ENCODE results near the gene SYMPK. TPM values are rescaled to one million over a fixed set of nuclear protein-coding genes. Genes with fewer than 3 reads are reported as not detected.

Gene SYMPK
- total RNA-seq, 1 donor from 2014 or later: 23.5 TPM

GRCh38 chr19:45821103-45821521 is 41.8 kb downstream of the SYMPK start:
- Histone ChIP-seq H3K27ac (ENCODE audit: low read depth, low read length) (no peak overlapping the region), H3K36me3 (ENCODE audit: control insufficient read depth in 3 of 3, insufficient read depth in 3 of 3, low read length in 3 of 3) (peaks cover 42 to 59% (median 46%) of the 10 kb centered on the region in 3 donors), H3K9ac (ENCODE audit: low read depth in 1 of 3, low read length in 3 of 3) (no peak overlapping the region), H3K4me3 (ENCODE audit: low read length in 3 of 3) (no peak overlapping the region), H3K27me3 (ENCODE audit: control insufficient read depth in 3 of 3, insufficient read depth in 3 of 3, low read length in 3 of 3) (no peaks in the 10 kb centered on the region), H3K9me3 (ENCODE audit: control insufficient read depth in 3 of 3, low read length in 3 of 3) (no peaks in the 10 kb centered on the region), H3K4me1 (ENCODE audit: control insufficient read depth in 3 of 3, insufficient read depth in 3 of 3, low read length in 3 of 3) (peaks cover 0 to 10% (median 8%) of the 10 kb centered on the region in 3 donors)

- peaks cover 37 to 54% (median 40%) of the 10 kb centered on the region in 3 donors for H3K36me3 ChIP-seq (ENCODE audit: control insufficient read depth in 3 of 3, insufficient read depth in 3 of 3, low read length in 3 of 3)
- no peak overlapping the region for H3K4me3 ChIP-seq (ENCODE audit: low read length in 3 of 3)
- H3K27me3 ChIP-seq (ENCODE audit: control insufficient read depth in 3 of 3, insufficient read depth in 3 of 3, low read length in 3 of 3): no peaks in the 10 kb centered on the region
- H3K27ac ChIP-seq (ENCODE audit: low read depth, low read length): no peak overlapping the region
- H3K9ac ChIP-seq (ENCODE audit: low read depth in 1 of 3, low read length in 3 of 3): no peak overlapping the region
- H3K9me3 ChIP-seq (ENCODE audit: control insufficient read depth in 3 of 3, low read length in 3 of 3): no peaks in the 10 kb centered on the region
- H3K4me1 ChIP-seq (ENCODE audit: control insufficient read depth in 3 of 3, insufficient read depth in 3 of 3, low read length in 3 of 3): peaks cover 0 to 12% (median 8%) of the 10 kb centered on the region in 3 donors
These were observed 42.4 kb downstream of the SYMPK start for GRCh38 chr19:45820413-45821102.

- no peak overlapping the region for H3K4me3 ChIP-seq (ENCODE audit: low read length in 3 of 3)
- no peaks in the 10 kb centered on the region for H3K9me3 ChIP-seq (ENCODE audit: control insufficient read depth in 3 of 3, low read length in 3 of 3)
- H3K27me3 ChIP-seq (ENCODE audit: control insufficient read depth in 3 of 3, insufficient read depth in 3 of 3, low read length in 3 of 3): peaks cover 0 to 4% (median 0%) of the 10 kb centered on the region in 3 donors
- peaks cover 0 to 10% (median 8%) of the 10 kb centered on the region in 3 donors for H3K4me1 ChIP-seq (ENCODE audit: control insufficient read depth in 3 of 3, insufficient read depth in 3 of 3, low read length in 3 of 3)
- H3K36me3 ChIP-seq (ENCODE audit: control insufficient read depth in 3 of 3, insufficient read depth in 3 of 3, low read length in 3 of 3): peaks cover 30 to 46% (median 33%) of the 10 kb centered on the region in 3 donors
- H3K9ac ChIP-seq (ENCODE audit: low read depth in 1 of 3, low read length in 3 of 3): no peak overlapping the region
- no peak overlapping the region for H3K27ac ChIP-seq (ENCODE audit: low read depth, low read length)
These were observed 43.2 kb downstream of the SYMPK start for GRCh38 chr19:45819769-45820168.

- Histone ChIP-seq H3K36me3 (ENCODE audit: control insufficient read depth in 3 of 3, insufficient read depth in 3 of 3, low read length in 3 of 3) (peaks cover 16 to 28% (median 18%) of the 10 kb centered on the region in 3 donors), H3K9me3 (ENCODE audit: control insufficient read depth in 3 of 3, low read length in 3 of 3) (no peaks in the 10 kb centered on the region), H3K27ac (ENCODE audit: low read depth, low read length) (no peak overlapping the region), H3K4me3 (ENCODE audit: low read length in 3 of 3) (no peak overlapping the region), H3K27me3 (ENCODE audit: control insufficient read depth in 3 of 3, insufficient read depth in 3 of 3, low read length in 3 of 3) (peaks cover 0 to 4% (median 2%) of the 10 kb centered on the region in 3 donors), H3K9ac (ENCODE audit: low read depth in 1 of 3, low read length in 3 of 3) (no peak overlapping the region), H3K4me1 (ENCODE audit: control insufficient read depth in 3 of 3, insufficient read depth in 3 of 3, low read length in 3 of 3) (peaks cover 0 to 5% (median 0%) of the 10 kb centered on the region in 3 donors)
These were observed 45.1 kb downstream of the SYMPK start for GRCh38 chr19:45817725-45818301.

- Histone ChIP-seq H3K36me3 (ENCODE audit: control insufficient read depth in 3 of 3, insufficient read depth in 3 of 3, low read length in 3 of 3) (peaks cover 10 to 24% (median 17%) of the 10 kb centered on the region in 3 donors), H3K9me3 (ENCODE audit: control insufficient read depth in 3 of 3, low read length in 3 of 3) (no peaks in the 10 kb centered on the region), H3K27me3 (ENCODE audit: control insufficient read depth in 3 of 3, insufficient read depth in 3 of 3, low read length in 3 of 3) (peaks cover 0 to 4% (median 2%) of the 10 kb centered on the region in 3 donors), H3K4me1 (ENCODE audit: control insufficient read depth in 3 of 3, insufficient read depth in 3 of 3, low read length in 3 of 3) (peaks cover 0 to 5% (median 0%) of the 10 kb centered on the region in 3 donors), H3K27ac (ENCODE audit: low read depth, low read length) (no peak overlapping the region), H3K9ac (ENCODE audit: low read depth in 1 of 3, low read length in 3 of 3) (peak overlapping the region in 1 of 3 donors; percentile 54), H3K4me3 (ENCODE audit: low read length in 3 of 3) (no peak overlapping the region)
These were observed 45.8 kb downstream of the SYMPK start for GRCh38 chr19:45817010-45817724.

- Histone ChIP-seq H3K27me3 (ENCODE audit: control insufficient read depth in 3 of 3, insufficient read depth in 3 of 3, low read length in 3 of 3) (peaks cover 0 to 4% (median 2%) of the 10 kb centered on the region in 3 donors), H3K4me3 (ENCODE audit: low read length in 3 of 3) (no peak overlapping the region), H3K27ac (ENCODE audit: low read depth, low read length) (no peak overlapping the region)
These were observed 46.5 kb downstream of the SYMPK start for GRCh38 chr19:45816236-45817009.

GRCh38 chr19:45815481-45816216 is 47.3 kb downstream of the SYMPK start:
- H3K9ac ChIP-seq (ENCODE audit: low read depth in 1 of 3, low read length in 3 of 3): no peak overlapping the region
- peaks cover 0 to 4% (median 2%) of the 10 kb centered on the region in 3 donors for H3K27me3 ChIP-seq (ENCODE audit: control insufficient read depth in 3 of 3, insufficient read depth in 3 of 3, low read length in 3 of 3)
- peak overlapping the region in 1 of 3 donors; percentile 13 for H3K4me3 ChIP-seq (ENCODE audit: low read length in 3 of 3)
- peaks cover 3 to 14% (median 10%) of the 10 kb centered on the region in 3 donors for H3K36me3 ChIP-seq (ENCODE audit: control insufficient read depth in 3 of 3, insufficient read depth in 3 of 3, low read length in 3 of 3)
- H3K9me3 ChIP-seq (ENCODE audit: control insufficient read depth in 3 of 3, low read length in 3 of 3): no peaks in the 10 kb centered on the region
- H3K4me1 ChIP-seq (ENCODE audit: control insufficient read depth in 3 of 3, insufficient read depth in 3 of 3, low read length in 3 of 3): peaks cover 0 to 5% (median 0%) of the 10 kb centered on the region in 3 donors
- H3K27ac ChIP-seq (ENCODE audit: low read depth, low read length): no peak overlapping the region

More at GRCh38 chr19:45816236-45817009, 46.5 kb downstream of the SYMPK start:
- H3K9me3 ChIP-seq (ENCODE audit: control insufficient read depth in 3 of 3, low read length in 3 of 3): no peaks in the 10 kb centered on the region
- peak overlapping the region in 1 of 3 donors; percentile 54 for H3K9ac ChIP-seq (ENCODE audit: low read depth in 1 of 3, low read length in 3 of 3)
- peaks cover 0 to 5% (median 0%) of the 10 kb centered on the region in 3 donors for H3K4me1 ChIP-seq (ENCODE audit: control insufficient read depth in 3 of 3, insufficient read depth in 3 of 3, low read length in 3 of 3)
- peaks cover 8 to 20% (median 13%) of the 10 kb centered on the region in 3 donors for H3K36me3 ChIP-seq (ENCODE audit: control insufficient read depth in 3 of 3, insufficient read depth in 3 of 3, low read length in 3 of 3)

- no peak within 1 kb of the TSS for H3K27ac ChIP-seq (ENCODE audit: low read depth, low read length)
- peaks cover 2 to 7% (median 5%) of the 10 kb centered on the region in 3 donors for H3K36me3 ChIP-seq (ENCODE audit: control insufficient read depth in 3 of 3, insufficient read depth in 3 of 3, low read length in 3 of 3)
- H3K27me3 ChIP-seq (ENCODE audit: control insufficient read depth in 3 of 3, insufficient read depth in 3 of 3, low read length in 3 of 3): peaks cover 0 to 4% (median 2%) of the 10 kb centered on the region in 3 donors
These were observed 48.0 kb downstream of the SYMPK start, which contains the start of gene RSPH6A for GRCh38 chr19:45814851-45815480. Gene RSPH6A (minus strand): TSS chr19:45815308. CDS start chr19:45815176, 132 bp downstream.

More at GRCh38 chr19:45814851-45815480, 48.0 kb downstream of the SYMPK start, which contains the start of gene RSPH6A:
- Histone ChIP-seq H3K9me3 (ENCODE audit: control insufficient read depth in 3 of 3, low read length in 3 of 3) (no peaks in the 10 kb centered on the region), H3K4me3 (ENCODE audit: low read length in 3 of 3) (peak within 1 kb of the TSS in 1 of 3 donors; percentile 13), H3K4me1 (ENCODE audit: control insufficient read depth in 3 of 3, insufficient read depth in 3 of 3, low read length in 3 of 3) (peaks cover 0 to 5% (median 0%) of the 10 kb centered on the region in 3 donors), H3K9ac (ENCODE audit: low read depth in 1 of 3, low read length in 3 of 3) (peak within 1 kb of the TSS in 1 of 3 donors; percentile 33)

Measured in skeletal muscle tissue (tissue), 4 donors.